ENCODE results near the gene PIK3AP1.

- TF ChIP-seq, protein P1, sequence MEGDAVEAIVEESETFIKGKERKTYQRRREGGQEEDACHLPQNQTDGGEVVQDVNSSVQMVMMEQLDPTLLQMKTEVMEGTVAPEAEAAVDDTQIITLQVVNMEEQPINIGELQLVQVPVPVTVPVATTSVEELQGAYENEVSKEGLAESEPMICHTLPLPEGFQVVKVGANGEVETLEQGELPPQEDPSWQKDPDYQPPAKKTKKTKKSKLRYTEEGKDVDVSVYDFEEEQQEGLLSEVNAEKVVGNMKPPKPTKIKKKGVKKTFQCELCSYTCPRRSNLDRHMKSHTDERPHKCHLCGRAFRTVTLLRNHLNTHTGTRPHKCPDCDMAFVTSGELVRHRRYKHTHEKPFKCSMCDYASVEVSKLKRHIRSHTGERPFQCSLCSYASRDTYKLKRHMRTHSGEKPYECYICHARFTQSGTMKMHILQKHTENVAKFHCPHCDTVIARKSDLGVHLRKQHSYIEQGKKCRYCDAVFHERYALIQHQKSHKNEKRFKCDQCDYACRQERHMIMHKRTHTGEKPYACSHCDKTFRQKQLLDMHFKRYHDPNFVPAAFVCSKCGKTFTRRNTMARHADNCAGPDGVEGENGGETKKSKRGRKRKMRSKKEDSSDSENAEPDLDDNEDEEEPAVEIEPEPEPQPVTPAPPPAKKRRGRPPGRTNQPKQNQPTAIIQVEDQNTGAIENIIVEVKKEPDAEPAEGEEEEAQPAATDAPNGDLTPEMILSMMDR (IDR thresholded peaks at IDR 0.05) = no peak
- TF ChIP-seq POLR2A (IDR thresholded peaks at IDR 0.05) = no peak
Measured at GRCh38 chr10:96709525-96709924, 10.8 kb downstream of the PIK3AP1 start.

Data from uterus (tissue), 2 donors.